HepG2 (cell line): ENCODE measurements around the gene GRK3.

Source experiments
- FOXK1 ChIP-seq: sonication (generic); formaldehyde crosslinking; IDR thresholded peaks from 2 replicates; pipeline ENCODE4 v1.4.0; 2020; ENCODE audit warnings: low read depth, missing genetic modification reagents, borderline replicate concordance
- IRX3 ChIP-seq: sonication (generic); formaldehyde crosslinking; IDR thresholded peaks from 2 replicates; pipeline ENCODE4 v1.8.1; 2023; ENCODE audit warnings: mild to moderate bottlenecking, low read depth, missing genetic modification reagents, borderline replicate concordance
- MYC ChIP-seq: sonication (generic); formaldehyde crosslinking; IDR thresholded peaks from 2 replicates; pipeline ENCODE4 v1.9.0; 2021; ENCODE audit warnings: missing genetic modification reagents, borderline replicate concordance
- POLR2AphosphoS5 ChIP-seq: IDR thresholded peaks from 2 replicates; pipeline ENCODE4 v1.6.1; 2012; ENCODE audit warnings: low read depth, low read length
- PRDM10 ChIP-seq: sonication (generic); formaldehyde crosslinking; IDR thresholded peaks from 2 replicates; pipeline ENCODE4 v1.4.0; 2020; ENCODE audit warnings: low read depth, missing genetic modification reagents
- RXRA ChIP-seq: sonication (generic); formaldehyde crosslinking; IDR thresholded peaks from 2 replicates; pipeline ENCODE4 v1.5.1; 2020; ENCODE audit warnings: missing genetic modification reagents
- ZBTB7A ChIP-seq: sonication (generic); formaldehyde crosslinking; IDR thresholded peaks from 2 replicates; pipeline ENCODE4 v1.8.0; 2022; ENCODE audit warnings: mild to moderate bottlenecking, missing genetic modification reagents
- ZNF12 ChIP-seq: sonication (generic); formaldehyde crosslinking; IDR thresholded peaks from 2 replicates; pipeline ENCODE4 v1.5.0; 2020; ENCODE audit warnings: missing genetic modification reagents
- ZNF605 ChIP-seq: sonication (generic); formaldehyde crosslinking; IDR thresholded peaks from 2 replicates; pipeline ENCODE4 v1.8.0; 2022; ENCODE audit warnings: mild to moderate bottlenecking, missing genetic modification reagents
- TF ChIP-seq, protein P1 (sequence below): sonication (generic); formaldehyde crosslinking; IDR thresholded peaks from 2 replicates; pipeline ENCODE4 v1.5.0; 2020; ENCODE audit warnings: mild to moderate bottlenecking, missing genetic modification reagents, moderate library complexity
- TF ChIP-seq, protein P2 (sequence below): IDR thresholded peaks from 2 replicates; pipeline ENCODE4 v1.6.1; 2012; ENCODE audit warnings: inconsistent platforms
- TF ChIP-seq, protein P3 (sequence below): IDR thresholded peaks from 2 replicates; pipeline ENCODE4 v1.6.1; 2016; ENCODE audit warnings: low read depth, borderline replicate concordance

GRCh38 chr22:25747245-25747944 is 182.9 kb downstream of the GRK3 start:
- TF ChIP-seq ZNF12 (CRISPR knock-in tag): no peak
- TF ChIP-seq POLR2AphosphoS5: no peak
- TF ChIP-seq RXRA (CRISPR knock-in tag): no peak
- no peak for TF ChIP-seq IRX3
- no peak for TF ChIP-seq ZBTB7A
- TF ChIP-seq, protein P1, sequence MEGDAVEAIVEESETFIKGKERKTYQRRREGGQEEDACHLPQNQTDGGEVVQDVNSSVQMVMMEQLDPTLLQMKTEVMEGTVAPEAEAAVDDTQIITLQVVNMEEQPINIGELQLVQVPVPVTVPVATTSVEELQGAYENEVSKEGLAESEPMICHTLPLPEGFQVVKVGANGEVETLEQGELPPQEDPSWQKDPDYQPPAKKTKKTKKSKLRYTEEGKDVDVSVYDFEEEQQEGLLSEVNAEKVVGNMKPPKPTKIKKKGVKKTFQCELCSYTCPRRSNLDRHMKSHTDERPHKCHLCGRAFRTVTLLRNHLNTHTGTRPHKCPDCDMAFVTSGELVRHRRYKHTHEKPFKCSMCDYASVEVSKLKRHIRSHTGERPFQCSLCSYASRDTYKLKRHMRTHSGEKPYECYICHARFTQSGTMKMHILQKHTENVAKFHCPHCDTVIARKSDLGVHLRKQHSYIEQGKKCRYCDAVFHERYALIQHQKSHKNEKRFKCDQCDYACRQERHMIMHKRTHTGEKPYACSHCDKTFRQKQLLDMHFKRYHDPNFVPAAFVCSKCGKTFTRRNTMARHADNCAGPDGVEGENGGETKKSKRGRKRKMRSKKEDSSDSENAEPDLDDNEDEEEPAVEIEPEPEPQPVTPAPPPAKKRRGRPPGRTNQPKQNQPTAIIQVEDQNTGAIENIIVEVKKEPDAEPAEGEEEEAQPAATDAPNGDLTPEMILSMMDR (CRISPR knock-in tag): no peak
- TF ChIP-seq ZNF605 (CRISPR knock-in tag): no peak
- TF ChIP-seq, protein P2, sequence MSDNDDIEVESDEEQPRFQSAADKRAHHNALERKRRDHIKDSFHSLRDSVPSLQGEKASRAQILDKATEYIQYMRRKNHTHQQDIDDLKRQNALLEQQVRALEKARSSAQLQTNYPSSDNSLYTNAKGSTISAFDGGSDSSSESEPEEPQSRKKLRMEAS: no peak
- no peak for TF ChIP-seq MYC (CRISPR knock-in tag)
- no peak for TF ChIP-seq FOXK1 (CRISPR knock-in tag)
- TF ChIP-seq, protein P3, sequence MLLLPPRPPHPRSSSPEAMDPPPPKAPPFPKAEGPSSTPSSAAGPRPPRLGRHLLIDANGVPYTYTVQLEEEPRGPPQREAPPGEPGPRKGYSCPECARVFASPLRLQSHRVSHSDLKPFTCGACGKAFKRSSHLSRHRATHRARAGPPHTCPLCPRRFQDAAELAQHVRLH (CRISPR knock-in tag): no peak
- no peak for TF ChIP-seq PRDM10 (CRISPR knock-in tag)
